ENCODE measurements around the gene IL17RD.

GRCh38 chr3:57131210-57131588 lies 34.0 kb downstream of the IL17RD start:
- TF ChIP-seq SREBF2 (IDR thresholded peaks at IDR 0.05; ENCODE audit: low read length) (no peak), USF2 (IDR thresholded peaks at IDR 0.05; ENCODE audit: borderline replicate concordance, low read depth, low read length) (no peak), CTCF (IDR thresholded peaks at IDR 0.05 in 2 of 3, conservative IDR thresholded peaks at IDR 0.05 in 1 of 3; ENCODE audit: control insufficient read depth in 2 of 3, extremely low read depth in 1 of 3, insufficient read depth in 1 of 3, low read depth in 3 of 3, low read length in 3 of 3) (no peak), REST (IDR thresholded peaks at IDR 0.05; ENCODE audit: low read depth, low read length) (no peak), SKIL (IDR thresholded peaks at IDR 0.05; ENCODE audit: low read depth, poor library complexity, severe bottlenecking) (no peak), BCL11A (IDR thresholded peaks at IDR 0.05; ENCODE audit: low read depth, low read length) (no peak), FOXK2 (IDR thresholded peaks at IDR 0.05) (no peak), CEBPB (IDR thresholded peaks at IDR 0.05; ENCODE audit: borderline replicate concordance in 1 of 2, low read depth in 2 of 2, low read length in 2 of 2) (no peak), EZH2 (IDR thresholded peaks at IDR 0.05; ENCODE audit: borderline replicate concordance, control insufficient read depth, low read depth, low read length) (no peak), ZNF592 (IDR thresholded peaks at IDR 0.05) (no peak), ZNF687 (IDR thresholded peaks at IDR 0.05) (no peak), E2F4 (IDR thresholded peaks at IDR 0.05; ENCODE audit: low read depth, low read length) (no peak)

All from GM12878 (cell line).